H1 (cell line): ENCODE data around the gene BTBD1. TPM values are rescaled to one million over a fixed set of nuclear protein-coding genes. Genes with fewer than 3 reads are reported as not detected.
A peak's percentile ranks its signal among the peaks of the same experiment; 100 is the strongest.

Experiments
- CTCF ChIA-PET: fragments of 300-600 bp; sonication (Branson Sonifier 250); formaldehyde crosslinking; loops from one replicate; lab custom pipeline; 2021; ENCODE audit not compliant: partially characterized antibody; lab: Charles Lee
- POLR2A ChIA-PET: fragments of 300-600 bp; sonication (Branson Sonifier 250); formaldehyde crosslinking; loops from one replicate; lab custom pipeline; 2021; ENCODE audit warnings: inconsistent platforms; ENCODE audit not compliant: partially characterized antibody; lab: Charles Lee
- DNase-seq, 2 experiments: peaks; one replicate each; pipeline versions ENCODE4 v3.0.0 to v3.0.0-alpha.2; 2010 to 2022; ENCODE audit warnings: low spot score in 2 of 2, low read depth in 1 of 2, mixed read lengths in 1 of 2
- FAIRE-seq: peaks from 2 replicates; lab custom pipeline; 2011; peaks lifted over from hg19 to GRCh38; lab: Jason Lieb, UNC
- H2AFZ ChIP-seq: 2 replicates; pipeline ENCODE4 v1.8.1; 2012; ENCODE audit warnings: low read length, inconsistent platforms
- H2AK5ac ChIP-seq: 2 replicates; pipeline ENCODE4 v1.6.1; 2013; ENCODE audit warnings: low read depth, low read length
- H2BK120ac ChIP-seq: replicated peaks from 2 replicates; pipeline ENCODE3; 2013; ENCODE audit warnings: low read depth, low read length, inconsistent platforms
- H2BK12ac ChIP-seq: 2 replicates; pipeline ENCODE4 v1.6.1; 2013; ENCODE audit warnings: low read depth, low read length
- H2BK15ac ChIP-seq: 2 replicates; pipeline ENCODE4 v1.6.1; 2013; ENCODE audit warnings: low read length
- H2BK20ac ChIP-seq: 2 replicates; pipeline ENCODE4 v1.6.1; 2013; ENCODE audit warnings: low read length
- H2BK5ac ChIP-seq: 2 replicates; pipeline ENCODE4 v1.6.1; 2013; ENCODE audit warnings: low read depth, low read length
- H3K14ac ChIP-seq: 2 replicates; pipeline ENCODE4 v1.6.1; 2013; ENCODE audit warnings: inconsistent platforms; ENCODE audit not compliant: insufficient read length
- H3K18ac ChIP-seq: 2 replicates; pipeline ENCODE4 v1.6.1; 2013; ENCODE audit warnings: low read length; ENCODE audit errors: extremely low read depth
- H3K23ac ChIP-seq: 2 replicates; pipeline ENCODE4 v1.6.1; 2013; ENCODE audit warnings: inconsistent platforms; ENCODE audit not compliant: insufficient read length
- H3K23me2 ChIP-seq: 2 replicates; pipeline ENCODE4 v1.6.1; 2013; ENCODE audit warnings: low read depth, low read length
- H3K27ac ChIP-seq: 2 replicates; pipeline ENCODE4 v1.6.1; 2011; ENCODE audit warnings: low read depth, low read length, inconsistent platforms
- H3K27me3 ChIP-seq, 4 experiments: replicated peaks in 1 of 4; 1 replicate in 1 of 4; 2 replicates in 3 of 4; pipeline versions ENCODE4 v1.6.1 to v1.8.1; 2011 to 2013; ENCODE audit warnings: low read length in 3 of 4, mild to moderate bottlenecking in 3 of 4, inconsistent platforms in 2 of 4, mixed read lengths in 2 of 4, moderate library complexity in 1 of 4; ENCODE audit not compliant: control insufficient read depth in 3 of 4, insufficient read depth in 3 of 4; ENCODE audit errors: extremely low read depth in 1 of 4
- H3K36me3 ChIP-seq, 4 experiments: 2 replicates each; pipeline versions ENCODE4 v1.6.1 to v1.8.1; 2011 to 2013; ENCODE audit warnings: mild to moderate bottlenecking in 4 of 4, low read length in 3 of 4, moderate library complexity in 2 of 4, control low read depth in 1 of 4, inconsistent platforms in 1 of 4; ENCODE audit not compliant: insufficient read depth in 4 of 4, control insufficient read depth in 2 of 4
- H3K4ac ChIP-seq: replicated peaks from 2 replicates; pipeline ENCODE3; 2013; ENCODE audit warnings: low read length, low read depth, mixed read lengths, inconsistent platforms; ENCODE audit not compliant: insufficient read length
- H3K4me1 ChIP-seq, 4 experiments: replicated peaks in 1 of 4; 1 replicate in 1 of 4; 2 replicates in 3 of 4; pipeline versions ENCODE4 v1.6.1 to v1.8.1; 2011 to 2013; ENCODE audit warnings: low read length in 3 of 4, inconsistent platforms in 2 of 4, mixed read lengths in 1 of 4; ENCODE audit not compliant: insufficient read depth in 4 of 4, control insufficient read depth in 3 of 4
- H3K4me2 ChIP-seq, 2 experiments: 2 replicates each; pipeline versions ENCODE4 v1.6.1 to v1.8.1; 2011 to 2013; ENCODE audit warnings: low read depth in 2 of 2, low read length in 2 of 2, control low read depth in 1 of 2, inconsistent platforms in 1 of 2, mild to moderate bottlenecking in 1 of 2; ENCODE audit not compliant: insufficient read depth in 1 of 2
- H3K4me3 ChIP-seq, 4 experiments: fragments of 200-600, 300-600 bp in 1 of 4; sonication (generic), shearing (Covaris generic), sonication (Bioruptor Twin) in 1 of 4; 2 replicates each; pipeline versions ENCODE4 v1.5.1 to v1.8.1; 2011 to 2016; ENCODE audit warnings: low read length in 4 of 4, low read depth in 3 of 4, control low read depth in 2 of 4, inconsistent platforms in 2 of 4, mild to moderate bottlenecking in 2 of 4, mixed read lengths in 1 of 4, moderate library complexity in 1 of 4; ENCODE audit not compliant: insufficient read depth in 2 of 4; ENCODE audit errors: extremely low read depth in 1 of 4
- H3K56ac ChIP-seq: replicated peaks from 2 replicates; pipeline ENCODE3; 2013; ENCODE audit warnings: low read depth, mild to moderate bottlenecking, mixed read lengths, low read length, inconsistent platforms; ENCODE audit not compliant: insufficient read length
- H3K79me1 ChIP-seq: 2 replicates; pipeline ENCODE4 v1.6.1; 2013; ENCODE audit warnings: low read depth, low read length, control low read depth
- H3K79me2 ChIP-seq, 2 experiments: 2 replicates each; pipeline versions ENCODE4 v1.6.1 to v1.8.1; 2012 to 2013; ENCODE audit warnings: low read length in 2 of 2, mild to moderate bottlenecking in 2 of 2, inconsistent platforms in 1 of 2; ENCODE audit not compliant: insufficient read depth in 2 of 2, control insufficient read depth in 1 of 2
- H3K9ac ChIP-seq, 4 experiments: replicated peaks in 1 of 4; 1 replicate in 1 of 4; 2 replicates in 3 of 4; pipeline versions ENCODE4 v1.6.1 to v1.8.1; 2011 to 2013; ENCODE audit warnings: low read depth in 3 of 4, low read length in 3 of 4, control low read depth in 2 of 4, mild to moderate bottlenecking in 2 of 4, moderate library complexity in 2 of 4, inconsistent platforms in 1 of 4; ENCODE audit errors: extremely low read depth in 1 of 4
- H3K9me3 ChIP-seq, 2 experiments: 2 replicates each; pipeline versions ENCODE4 v1.6.1 to v1.8.1; 2012 to 2013; ENCODE audit warnings: mild to moderate bottlenecking in 2 of 2, moderate library complexity in 2 of 2, control low read depth in 1 of 2, inconsistent platforms in 1 of 2, low read depth in 1 of 2, low read length in 1 of 2, mixed read lengths in 1 of 2; ENCODE audit not compliant: insufficient read depth in 2 of 2
- H4K20me1 ChIP-seq, 2 experiments: replicated peaks in 1 of 2; 2 replicates each; pipeline versions ENCODE3 to v1.8.1; 2011 to 2013; ENCODE audit warnings: inconsistent platforms in 2 of 2, low read length in 2 of 2, mild to moderate bottlenecking in 1 of 2; ENCODE audit not compliant: insufficient read depth in 2 of 2, control insufficient read depth in 1 of 2
- H4K5ac ChIP-seq: 2 replicates; pipeline ENCODE4 v1.6.1; 2013; ENCODE audit warnings: low read length, low read depth, mixed read lengths, inconsistent platforms; ENCODE audit not compliant: insufficient read length
- H4K8ac ChIP-seq: 2 replicates; pipeline ENCODE4 v1.8.0; 2013; ENCODE audit warnings: mild to moderate bottlenecking, moderate library complexity, low read length, inconsistent platforms; ENCODE audit not compliant: insufficient read depth; ENCODE audit errors: extremely low read depth
- H4K91ac ChIP-seq: replicated peaks from 2 replicates; pipeline ENCODE3; 2013; ENCODE audit warnings: low read length, mixed read lengths, inconsistent platforms; ENCODE audit not compliant: insufficient read length
- CTCF ChIP-seq, 3 experiments: IDR thresholded peaks; 1 replicate in 2 of 3; 2 replicates in 1 of 3; pipeline versions ENCODE4 v1.5.1 to v1.6.1; 2011; ENCODE audit warnings: low read length in 3 of 3, mild to moderate bottlenecking in 3 of 3, inconsistent platforms in 2 of 3, low read depth in 1 of 3, moderate library complexity in 1 of 3; ENCODE audit not compliant: insufficient read depth in 1 of 3; ENCODE audit errors: control extremely low read depth in 1 of 3
- MAX ChIP-seq: IDR thresholded peaks from 2 replicates; pipeline ENCODE4 v1.6.1; 2012; ENCODE audit warnings: inconsistent platforms
- SAP30 ChIP-seq: fragments of 300-600 bp; sonication (generic); IDR thresholded peaks from 2 replicates; pipeline ENCODE4 v1.7.1; 2012; ENCODE audit warnings: low read length, moderate library complexity, mild to moderate bottlenecking, inconsistent platforms; ENCODE audit not compliant: insufficient read depth, insufficient replicate concordance
- SP4 ChIP-seq: IDR thresholded peaks from 2 replicates; pipeline ENCODE4 v1.6.1; 2012; ENCODE audit warnings: low read length, inconsistent platforms
- TAF1 ChIP-seq: IDR thresholded peaks from 2 replicates; pipeline ENCODE4 v1.6.1; 2011; ENCODE audit warnings: mild to moderate bottlenecking, low read depth, low read length
- TCF12 ChIP-seq: IDR thresholded peaks from 2 replicates; pipeline ENCODE4 v1.6.1; 2011; ENCODE audit warnings: low read depth, mild to moderate bottlenecking, low read length
- ZNF274 ChIP-seq: IDR thresholded peaks from 2 replicates; pipeline ENCODE4 v1.7.0; 2012; ENCODE audit warnings: low read length, borderline replicate concordance; ENCODE audit errors: extremely low read depth
- WGBS, 2 experiments: shearing (Covaris generic) in 1 of 2; methylation state at CpG; one replicate each; pipeline versions ENCODE4 v1.1.6 to v1.1.7; 2013 to 2015; ENCODE audit warnings: low lambda C conversion rate in 2 of 2, mixed read lengths in 2 of 2, inconsistent platforms in 1 of 2, low coverage in 1 of 2, missing lambda C conversion rate in 1 of 2; ENCODE audit not compliant: insufficient replicate concordance in 2 of 2, insufficient coverage in 1 of 2, insufficient read length in 1 of 2; ENCODE audit errors: extremely low coverage in 1 of 2, missing lambda C conversion rate in 1 of 2; 5-methylcytosine and 5-hydroxymethylcytosine counted together
- polyA plus RNA-seq, 7 experiments: library from polyadenylated mRNA; depleted of rRNA in 3 of 7; stranded (reverse) in 5 of 7; unstranded in 2 of 7; fragments of >200 nt in 5 of 7; fragments of 200-250 nt in 2 of 7; gene quantifications; 1 replicate in 5 of 7; 2 replicates in 1 of 7; 4 replicates in 1 of 7; pipeline versions ENCODE4 v1.2.1 to v1.2.3, GENCODE V29; 2011 to 2013; ENCODE audit warnings: missing spikeins in 2 of 7, mixed read lengths in 2 of 7
- total RNA-seq: library from RNA; stranded (reverse); fragmentation: NEBNext Ultra II Directional; extraction: Animal tissue kit (Norgen Biotek cat#: 25700); gene quantifications from 2 replicates; pipeline ENCODE4 v1.2.1, GENCODE V29; 2021

Gene BTBD1
- total and polyA plus RNA-seq, 2 of the 8 experiments (the other 6 are each of a cell fraction or from before 2014, with no cell fraction given) = 18.6 to 39.5 TPM

GRCh38 chr15:83108266-83109219 is 41.5 kb upstream of the BTBD1 start:
- Histone ChIP-seq H3K23me2 (peaks cover 13% of the 10 kb centered on the region; the same call in 1 of the 2 replicates), H4K8ac (no peak overlapping the region), H2BK12ac (peak overlapping the region; percentile 18; the same call in 1 of the 2 replicates), H2AK5ac (no peak overlapping the region), H3K79me1 (no peaks in the 10 kb centered on the region), H3K14ac (no peak overlapping the region), H3K9me3 (no peaks in the 10 kb centered on the region), H3K18ac (no peak overlapping the region; the same call in 1 of the 2 replicates), H2BK5ac (0 out of 2 replicates have a peak overlapping the region, but pooled peaks have one; percentile 1), H3K56ac (no peak overlapping the region), H2AFZ (no peak overlapping the region), H3K23ac (no peak overlapping the region), H3K27ac (no peak overlapping the region), H4K20me1 (peaks cover 0 to 5% of the 10 kb centered on the region in 2 experiments), H4K91ac (peak overlapping the region; percentile 66), H4K5ac (no peak overlapping the region), H2BK120ac (no peak overlapping the region), H3K4me3 (peak overlapping the region in 2 of 4 experiments; percentile 51 to 68; a peak in 3 of 8 replicates), H2BK20ac (0 out of 2 replicates have a peak overlapping the region, but pooled peaks have one; percentile 32), H3K79me2 (no peaks in the 10 kb centered on the region), H3K4me2 (peak overlapping the region; percentile 68 to 95; a peak in 3 of 4 replicates), H3K9ac (no peak overlapping the region), H3K4ac (no peak overlapping the region), H3K27me3 (peaks cover 0 to 34% (median 25%) of the 10 kb centered on the region in 4 experiments; a peak in 6 of 7 replicates), H3K4me1 (peaks cover 0 to 9% (median 4%) of the 10 kb centered on the region in 4 experiments; a peak in 3 of 7 replicates), H3K36me3 (no peaks in the 10 kb centered on the region), H2BK15ac (peak overlapping the region; percentile 92; the same call in 1 of the 2 replicates)
- POLR2A ChIA-PET = interaction anchor here (0.6 to 1.7 kb wide), 4 partner anchors 12 to 52 kb away, joined by 3 to 6 read pairs (median 4); no protein-coding TSS in a partner anchor
- FAIRE-seq = no peak
- DNase-seq = no peak
- CTCF ChIA-PET = interaction anchor here (0.8 to 1.1 kb wide), 3 partner anchors 10 to 97 kb away, joined by 3 to 7 read pairs (median 4); partner anchors contain the start of gene C15orf40
- whole genome bisulfite sequencing, 2 experiments = 88% methylated on average over 21 of the region's 21 CpGs; no CpG with 5 or more reads in 1 of the 2 experiments
- TF ChIP-seq MAX = no peak
- TF ChIP-seq SP4 = no peak
- TF ChIP-seq CTCF (IDR thresholded peaks at IDR 0.05; ENCODE audit: control extremely low read depth in 1 of 3, insufficient read depth in 1 of 3, low read depth in 1 of 3, low read length in 3 of 3) = no peak
- no peak for TF ChIP-seq TCF12
- no peak for TF ChIP-seq SAP30
- TF ChIP-seq ZNF274 = no peak
- no peak for TF ChIP-seq TAF1
